Stimulated activated CD4-positive, alpha-beta T cell treated with anti-CD3 and anti-CD28 coated beads, Interleukin-12 subunit alpha, Interleukin-12 subunit beta, amount 100 ng/mL, for 48 hours (primary cell): Measurements from ENCODE around the gene MAMDC4.
"Not testable (repeated sequence)": the region's sequence is repeated elsewhere in the genome, so short reads cannot be mapped to it uniquely, and the experiment has no call there.

Experiments used
- DNase-seq, 3 donors: peaks; one replicate each; pipeline ENCODE4 v3.0.0-alpha.2; 2020; ENCODE audit warnings: low read depth in 2 of 3, low spot score in 1 of 3

The MAMDC4 gene

DNA sequence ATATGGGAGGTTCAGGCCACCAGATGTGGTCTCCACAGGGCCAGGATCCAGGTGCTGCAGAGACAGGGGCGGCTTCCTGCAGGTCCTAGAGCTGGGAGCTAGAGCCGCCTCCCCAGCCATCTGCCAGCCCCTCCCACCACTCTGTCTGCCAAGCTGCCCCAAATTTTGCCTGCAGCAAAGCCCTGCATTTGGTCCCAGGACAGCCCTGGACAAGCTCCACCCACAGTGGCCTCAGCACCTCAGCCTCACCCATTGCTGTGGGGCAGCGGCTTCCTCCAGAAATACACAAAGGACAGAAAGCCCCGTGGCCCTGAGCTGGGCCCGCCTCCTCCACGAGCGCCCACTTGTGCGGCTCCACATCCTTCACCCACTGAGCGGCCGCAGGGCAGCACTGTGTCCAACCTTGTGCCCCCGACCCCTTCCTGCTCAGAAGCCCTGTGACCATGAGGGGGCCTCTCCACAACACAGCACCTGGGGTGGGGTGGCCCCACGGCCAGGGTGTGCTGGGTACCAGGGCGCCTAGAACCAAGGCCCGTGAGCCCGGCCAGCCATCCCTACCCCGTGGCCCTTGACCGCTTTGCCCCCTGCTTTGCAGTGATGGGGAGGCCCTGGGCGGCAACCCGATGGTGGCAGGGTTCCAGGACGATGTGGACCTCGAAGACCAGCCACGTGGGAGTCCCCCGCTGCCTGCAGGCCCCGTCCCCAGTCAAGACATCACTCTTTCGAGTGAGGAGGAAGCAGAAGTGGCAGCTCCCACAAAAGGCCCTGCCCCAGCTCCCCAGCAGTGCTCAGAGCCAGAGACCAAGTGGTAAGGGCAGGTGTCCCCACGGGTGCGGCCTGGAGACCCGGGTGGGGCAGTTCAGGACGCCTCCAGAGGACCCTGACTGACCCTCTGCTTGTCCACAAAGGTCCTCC lies 13.6 kb upstream of the MAMDC4 start:
- no peak for DNase-seq

- DNase-seq = no peak
Observed at GRCh38 chr9:136839229-136840139, 12.7 kb upstream of the MAMDC4 start.

GRCh38 chr9:136840140-136840876 lies 11.8 kb upstream of the MAMDC4 start:
- DNase-seq = no peak

- DNase-seq = no peak
Observed at GRCh38 chr9:136840877-136841645, 11.1 kb upstream of the MAMDC4 start.

DNA sequence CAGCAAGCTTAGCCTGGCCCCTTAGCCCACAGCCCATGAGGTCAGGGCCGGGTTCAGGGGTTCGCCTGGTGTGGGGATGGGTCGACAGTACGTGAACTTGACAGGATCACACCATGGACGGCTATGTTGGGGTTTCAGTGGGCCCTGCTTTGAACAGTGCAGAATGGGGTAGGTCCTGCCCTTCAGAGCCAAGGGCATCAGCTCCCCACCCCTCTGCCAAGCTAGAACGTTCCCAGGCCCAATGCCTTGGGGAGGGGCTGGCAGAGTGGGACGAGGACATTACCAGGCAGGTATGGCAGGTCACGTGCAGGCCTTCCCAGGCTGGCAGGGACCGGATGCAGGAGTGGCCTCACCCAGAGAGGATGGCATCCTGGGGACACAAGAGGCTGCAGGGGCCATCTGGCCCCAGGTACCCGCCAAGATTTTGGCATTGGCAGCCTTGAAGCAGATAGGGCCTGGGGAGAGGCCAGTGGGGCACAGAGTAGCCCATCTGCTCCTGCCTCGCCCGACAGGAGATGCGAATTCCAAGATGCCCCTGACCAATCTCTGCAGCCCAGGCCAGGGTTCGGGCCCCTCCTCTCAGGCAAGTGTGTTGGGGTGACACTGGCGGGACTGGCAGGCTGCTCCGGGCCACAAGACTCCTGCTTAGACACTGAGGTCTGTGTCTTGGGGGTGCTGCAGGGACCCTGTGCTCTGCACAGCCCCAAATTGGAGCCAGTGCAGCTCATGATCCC lies 10.3 kb upstream of the MAMDC4 start:
- DNase-seq = not testable (repeated sequence)

GRCh38 chr9:136842380-136842948 lies 9.7 kb upstream of the MAMDC4 start, which contains the start of gene AJM1:
TSS of gene AJM1 (plus strand) at chr9:136842478. CDS start at chr9:136844415, 1,937 bp downstream.
- peak; percentile 65 to 78 (median 74) for DNase-seq

- DNase-seq = not testable (repeated sequence)
Observed at GRCh38 chr9:136843159-136843800, 8.9 kb upstream of the MAMDC4 start.

DNA sequence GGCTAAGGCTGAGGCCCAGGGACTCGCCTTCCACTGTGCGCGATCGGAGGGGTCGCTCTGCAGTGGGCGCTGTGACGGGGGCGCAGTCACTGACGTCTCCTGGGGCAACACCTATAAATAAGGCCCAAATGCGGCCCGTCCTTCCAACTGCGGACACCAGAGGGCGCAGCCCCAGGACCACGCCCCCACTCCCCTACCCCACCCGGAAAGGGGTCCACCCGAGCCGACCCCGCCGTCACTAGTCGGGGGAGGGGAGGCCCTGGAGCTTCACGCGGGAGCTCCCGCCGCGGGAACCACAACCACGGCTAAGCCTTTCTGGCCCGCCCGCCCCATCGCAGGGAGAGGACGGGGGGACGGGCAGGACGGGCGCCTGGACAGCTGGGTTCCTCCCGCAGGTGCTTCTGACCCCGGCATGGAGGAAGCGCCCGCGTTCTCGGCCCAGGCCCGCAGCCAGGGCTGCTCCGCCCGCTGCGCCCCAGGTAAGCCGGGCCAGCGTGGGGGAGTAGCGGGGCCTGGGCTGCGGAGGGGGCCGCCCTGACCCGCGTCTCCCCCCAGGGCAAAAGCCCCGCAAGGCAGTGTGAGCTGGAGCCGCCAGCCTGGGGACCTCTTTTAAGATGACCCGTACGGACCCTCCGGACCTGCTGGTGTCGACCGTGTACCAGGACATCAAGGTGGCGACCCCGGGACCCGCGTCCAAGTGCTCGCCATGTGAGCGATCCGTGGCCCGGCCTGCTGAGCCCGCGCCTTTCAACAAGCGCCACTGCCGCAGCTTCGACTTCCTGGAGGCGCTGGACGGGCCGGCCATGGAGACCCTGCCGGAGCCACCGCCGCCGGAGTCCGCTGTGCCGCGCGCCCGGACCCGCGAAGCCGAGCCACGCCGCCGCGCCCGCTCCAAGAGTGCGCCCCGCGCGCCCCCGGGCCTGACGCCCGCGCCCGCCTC lies 8.1 kb upstream of the MAMDC4 start:
- peak in 2 of 3 donors; percentile 51 to 69 for DNase-seq

DNA sequence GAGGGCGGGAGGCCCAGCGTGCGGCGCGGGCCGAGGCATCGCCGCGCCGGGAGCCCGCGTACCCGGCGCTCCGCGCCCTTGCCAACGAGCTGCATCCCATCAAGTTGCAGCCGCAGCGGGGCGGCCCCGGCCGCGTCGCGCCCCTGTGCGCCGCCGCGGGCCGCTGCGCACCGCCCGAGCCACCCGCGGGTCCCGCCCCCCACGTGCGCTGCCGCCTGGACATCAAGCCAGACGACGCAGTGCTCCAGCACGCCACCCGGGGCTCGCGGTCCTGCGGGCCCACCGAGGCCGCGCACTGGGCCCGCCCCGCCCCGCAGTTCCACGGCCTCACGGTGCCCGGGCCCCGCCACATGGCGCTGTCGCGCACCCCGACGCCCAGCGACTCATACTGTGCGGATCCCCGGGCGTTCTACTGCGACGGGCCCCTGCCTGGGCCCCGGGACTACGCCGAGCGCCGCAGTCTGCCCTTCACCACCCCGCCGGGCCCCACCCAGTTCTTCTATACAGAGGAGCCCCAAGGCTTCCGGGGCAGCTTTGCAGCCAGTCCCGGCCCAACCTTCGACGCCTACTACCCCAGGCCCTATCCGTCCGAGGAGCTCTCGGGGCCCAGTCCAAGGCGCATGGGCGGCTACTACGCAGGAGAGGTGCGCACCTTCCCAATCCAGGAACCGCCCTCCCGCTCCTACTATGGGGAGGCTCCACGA lies 7.2 kb upstream of the MAMDC4 start:
- DNase-seq = no peak

GRCh38 chr9:136845465-136846260 lies 6.5 kb upstream of the MAMDC4 start:
- no peak for DNase-seq

- DNase-seq = no peak
Observed at GRCh38 chr9:136846376-136847087, 5.6 kb upstream of the MAMDC4 start.

DNA sequence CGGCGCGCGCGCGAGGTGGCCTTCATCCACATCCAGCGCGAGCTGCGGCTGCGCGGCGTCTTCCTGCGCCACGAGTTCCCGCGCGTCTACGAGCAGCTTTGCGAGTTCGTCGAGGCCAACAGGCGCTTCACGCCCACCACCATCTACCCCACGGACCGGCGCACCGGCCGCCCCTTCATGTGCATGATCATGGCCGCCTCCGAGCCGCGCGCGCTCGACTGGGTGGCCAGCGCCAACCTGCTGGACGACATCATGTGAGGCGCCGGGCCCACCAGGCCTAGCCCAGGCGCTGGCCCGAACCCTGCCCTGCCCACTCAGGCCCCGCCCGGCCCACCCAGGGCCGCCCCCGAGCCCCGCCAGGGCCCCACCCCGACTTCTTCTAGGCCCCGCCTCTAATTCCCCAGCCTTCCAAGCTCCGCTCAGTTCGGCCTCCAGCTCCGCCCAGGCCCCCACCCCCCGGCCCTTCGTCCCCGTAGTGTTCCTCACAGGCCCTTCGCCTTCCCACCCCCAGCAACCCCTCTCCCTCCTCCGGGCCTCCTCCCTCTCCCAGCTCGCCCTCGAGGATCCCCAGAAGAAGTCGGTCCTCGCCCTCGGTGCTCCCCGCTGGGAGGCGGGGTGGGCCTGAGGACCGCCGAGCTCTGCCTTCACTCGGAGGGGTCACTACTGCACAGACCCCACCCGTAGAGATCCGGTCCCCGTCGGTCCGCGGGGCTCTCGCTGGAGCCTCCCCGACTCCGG lies 4.9 kb upstream of the MAMDC4 start:
- no peak for DNase-seq

GRCh38 chr9:136847826-136848392 lies 4.2 kb upstream of the MAMDC4 start:
- peak; percentile 77 to 82 (median 80) for DNase-seq

GRCh38 chr9:136848393-136849037 lies 3.6 kb upstream of the MAMDC4 start:
- no peak for DNase-seq
